Fibroblast of lung (primary cell): Measurements from ENCODE around the gene NPTX1. TPM values are rescaled to one million over a fixed set of nuclear protein-coding genes. Genes with fewer than 3 reads are reported as not detected.

Experiments
- DNase-seq, 2 donors: peaks; one replicate each; pipeline versions ENCODE4 v3.0.0 to v3.0.0-alpha.2; 2010; ENCODE audit warnings: low read depth in 2 of 2
- H2AFZ ChIP-seq: 2 replicates; pipeline ENCODE4 v1.5.1; 2012; ENCODE audit warnings: low read length, control low read depth, inconsistent platforms
- H3K27ac ChIP-seq: 2 replicates; pipeline ENCODE4 v1.5.1; 2011; ENCODE audit warnings: low read length, control low read depth; ENCODE audit not compliant: insufficient read depth
- H3K27me3 ChIP-seq: 2 replicates; pipeline ENCODE4 v1.5.1; 2011; ENCODE audit warnings: mild to moderate bottlenecking, low read length; ENCODE audit not compliant: control insufficient read depth, insufficient read depth
- H3K36me3 ChIP-seq: 2 replicates; pipeline ENCODE4 v1.5.1; 2011; ENCODE audit warnings: low read length; ENCODE audit not compliant: control insufficient read depth, insufficient read depth
- H3K4me1 ChIP-seq: 2 replicates; pipeline ENCODE4 v1.5.1; 2011; ENCODE audit warnings: low read length; ENCODE audit not compliant: control insufficient read depth, insufficient read depth; ENCODE audit errors: extremely low read depth
- H3K4me2 ChIP-seq: 2 replicates; pipeline ENCODE4 v1.5.1; 2011; ENCODE audit warnings: low read length, control low read depth; ENCODE audit not compliant: insufficient read depth; ENCODE audit errors: extremely low read depth
- H3K4me3 ChIP-seq, 4 experiments: fragments of 200-600 bp in 1 of 4; sonication (generic) in 1 of 4; replicated peaks in 1 of 4; 2 replicates each; pipeline ENCODE4 v1.5.1; 2011 to 2016; ENCODE audit warnings: low read length in 4 of 4, low read depth in 3 of 4, mild to moderate bottlenecking in 3 of 4, control low read depth in 2 of 4, inconsistent platforms in 1 of 4, mixed read lengths in 1 of 4; ENCODE audit not compliant: insufficient read depth in 1 of 4; ENCODE audit errors: control extremely low read depth in 1 of 4
- H3K79me2 ChIP-seq: 2 replicates; pipeline ENCODE4 v1.5.1; 2012; ENCODE audit warnings: mild to moderate bottlenecking, low read length, inconsistent platforms; ENCODE audit not compliant: control insufficient read depth, insufficient read depth
- H3K9ac ChIP-seq: 2 replicates; pipeline ENCODE4 v1.5.1; 2011; ENCODE audit warnings: mild to moderate bottlenecking, low read length, control low read depth; ENCODE audit not compliant: insufficient read depth
- H3K9me3 ChIP-seq: 2 replicates; pipeline ENCODE4 v1.5.1; 2012; ENCODE audit warnings: low read depth, low read length; ENCODE audit not compliant: control insufficient read depth, insufficient read depth
- H4K20me1 ChIP-seq: 2 replicates; pipeline ENCODE4 v1.5.1; 2011; ENCODE audit warnings: low read length; ENCODE audit not compliant: control insufficient read depth, insufficient read depth; ENCODE audit errors: extremely low read depth
- EZH2 ChIP-seq: IDR thresholded peaks from 2 replicates; pipeline ENCODE4 v1.5.1; 2012; ENCODE audit warnings: low read length, control low read depth, mild to moderate bottlenecking; ENCODE audit errors: missing control alignments
- polyA plus RNA-seq, 2 donors: library from polyadenylated mRNA; depleted of rRNA in 1 of 2; stranded (reverse) in 1 of 2; unstranded in 1 of 2; fragments of >200 nt; gene quantifications; 2 replicates each; pipeline ENCODE4 v1.2.1, GENCODE V29; 2011 to 2012; ENCODE audit warnings: missing spikeins in 1 of 2
- total RNA-seq: library from RNA; depleted of rRNA; stranded (reverse); fragments of >200 nt; gene quantifications from 2 replicates; pipeline ENCODE4 v1.2.1, GENCODE V29; 2014
- TF ChIP-seq, protein P1 (sequence below), 2 donors: IDR thresholded peaks in 1 of 2; conservative IDR thresholded peaks in 1 of 2; 1 replicate in 1 of 2; 2 replicates in 1 of 2; pipeline ENCODE4 v1.5.1; 2011 to 2012; ENCODE audit warnings: low read length in 2 of 2, control low read depth in 1 of 2, inconsistent platforms in 1 of 2, low read depth in 1 of 2, mild to moderate bottlenecking in 1 of 2

The NPTX1 gene
- total and polyA plus RNA-seq, 2 donors (not counting 1 experiment from before 2014, with no cell fraction given) = 14.9 to 31.2 TPM

- Histone ChIP-seq H3K79me2 (no peaks in the 10 kb centered on the region), H3K36me3 (no peaks in the 10 kb centered on the region), H2AFZ (no peak overlapping the region), H3K9ac (no peak overlapping the region), H3K4me3 (no peak overlapping the region), H4K20me1 (no peaks in the 10 kb centered on the region), H3K27me3 (peaks cover 14% of the 10 kb centered on the region), H3K27ac (no peak overlapping the region), H3K4me2 (no peak overlapping the region), H3K4me1 (no peaks in the 10 kb centered on the region), H3K9me3 (no peaks in the 10 kb centered on the region)
- TF ChIP-seq, protein P1, sequence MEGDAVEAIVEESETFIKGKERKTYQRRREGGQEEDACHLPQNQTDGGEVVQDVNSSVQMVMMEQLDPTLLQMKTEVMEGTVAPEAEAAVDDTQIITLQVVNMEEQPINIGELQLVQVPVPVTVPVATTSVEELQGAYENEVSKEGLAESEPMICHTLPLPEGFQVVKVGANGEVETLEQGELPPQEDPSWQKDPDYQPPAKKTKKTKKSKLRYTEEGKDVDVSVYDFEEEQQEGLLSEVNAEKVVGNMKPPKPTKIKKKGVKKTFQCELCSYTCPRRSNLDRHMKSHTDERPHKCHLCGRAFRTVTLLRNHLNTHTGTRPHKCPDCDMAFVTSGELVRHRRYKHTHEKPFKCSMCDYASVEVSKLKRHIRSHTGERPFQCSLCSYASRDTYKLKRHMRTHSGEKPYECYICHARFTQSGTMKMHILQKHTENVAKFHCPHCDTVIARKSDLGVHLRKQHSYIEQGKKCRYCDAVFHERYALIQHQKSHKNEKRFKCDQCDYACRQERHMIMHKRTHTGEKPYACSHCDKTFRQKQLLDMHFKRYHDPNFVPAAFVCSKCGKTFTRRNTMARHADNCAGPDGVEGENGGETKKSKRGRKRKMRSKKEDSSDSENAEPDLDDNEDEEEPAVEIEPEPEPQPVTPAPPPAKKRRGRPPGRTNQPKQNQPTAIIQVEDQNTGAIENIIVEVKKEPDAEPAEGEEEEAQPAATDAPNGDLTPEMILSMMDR (conservative IDR thresholded peaks at IDR 0.05 in 1 of 2, IDR thresholded peaks at IDR 0.05 in 1 of 2; ENCODE audit: low read depth in 1 of 2, low read length in 2 of 2) = no peak
- no peak for TF ChIP-seq EZH2
- no peak for DNase-seq
Measured at GRCh38 chr17:80491478-80492342, 15.3 kb upstream of the NPTX1 start.

GRCh38 chr17:80487511-80487910 lies 11.1 kb upstream of the NPTX1 start:
- Histone ChIP-seq H3K27ac (no peak overlapping the region), H3K9ac (no peak overlapping the region), H3K4me3 (no peak overlapping the region), H4K20me1 (no peaks in the 10 kb centered on the region), H2AFZ (no peak overlapping the region), H3K4me1 (no peaks in the 10 kb centered on the region), H3K27me3 (peaks cover 15% of the 10 kb centered on the region), H3K4me2 (no peak overlapping the region), H3K79me2 (no peaks in the 10 kb centered on the region), H3K36me3 (no peaks in the 10 kb centered on the region), H3K9me3 (no peaks in the 10 kb centered on the region)
- DNase-seq = no peak
- TF ChIP-seq, protein P1 (conservative IDR thresholded peaks at IDR 0.05 in 1 of 2, IDR thresholded peaks at IDR 0.05 in 1 of 2; ENCODE audit: low read depth in 1 of 2, low read length in 2 of 2) = no peak
- TF ChIP-seq EZH2 = no peak

DNA sequence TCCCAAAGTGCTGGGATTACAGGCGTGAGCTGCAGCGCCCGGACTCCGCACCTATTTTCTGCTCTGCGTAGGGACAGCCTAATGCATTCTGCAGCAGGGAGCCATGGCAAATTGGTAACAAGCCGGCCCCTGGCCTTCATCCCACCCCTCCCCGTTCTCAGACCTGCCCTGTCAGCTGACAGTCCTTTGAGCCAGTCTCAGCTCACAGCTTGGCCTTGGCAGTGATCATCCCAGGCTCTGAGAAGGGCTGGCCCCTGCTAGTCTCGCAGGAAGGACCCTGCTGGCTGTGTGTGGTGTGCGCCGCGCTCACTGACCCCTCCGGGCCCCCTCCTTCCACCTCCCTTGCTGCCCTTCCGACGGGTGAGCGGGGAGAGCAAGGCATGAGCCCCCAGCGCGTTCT lies 10.3 kb upstream of the NPTX1 start:
- Histone ChIP-seq H3K27ac (no peak overlapping the region), H3K79me2 (no peaks in the 10 kb centered on the region), H3K9ac (no peak overlapping the region), H4K20me1 (no peaks in the 10 kb centered on the region), H3K27me3 (peaks cover 16% of the 10 kb centered on the region), H2AFZ (no peak overlapping the region), H3K4me3 (no peak overlapping the region), H3K4me1 (no peaks in the 10 kb centered on the region), H3K4me2 (no peak overlapping the region), H3K36me3 (no peaks in the 10 kb centered on the region), H3K9me3 (no peaks in the 10 kb centered on the region)
- DNase-seq = no peak
- TF ChIP-seq, protein P1 (conservative IDR thresholded peaks at IDR 0.05 in 1 of 2, IDR thresholded peaks at IDR 0.05 in 1 of 2; ENCODE audit: low read depth in 1 of 2, low read length in 2 of 2) = no peak
- TF ChIP-seq EZH2 = peak; percentile 28
